Limb (tissue), 2 donors: ENCODE measurements around the gene ZCCHC7.
"Not testable (repeated sequence)": the region's sequence is repeated elsewhere in the genome, so short reads cannot be mapped to it uniquely, and the experiment has no call there.

Experiments
- DNase-seq, 2 donors: peaks; one replicate each; pipeline ENCODE4 v3.0.0-alpha.2; 2016; ENCODE audit errors: extremely low spot score in 2 of 2

The ZCCHC7 gene

DNA sequence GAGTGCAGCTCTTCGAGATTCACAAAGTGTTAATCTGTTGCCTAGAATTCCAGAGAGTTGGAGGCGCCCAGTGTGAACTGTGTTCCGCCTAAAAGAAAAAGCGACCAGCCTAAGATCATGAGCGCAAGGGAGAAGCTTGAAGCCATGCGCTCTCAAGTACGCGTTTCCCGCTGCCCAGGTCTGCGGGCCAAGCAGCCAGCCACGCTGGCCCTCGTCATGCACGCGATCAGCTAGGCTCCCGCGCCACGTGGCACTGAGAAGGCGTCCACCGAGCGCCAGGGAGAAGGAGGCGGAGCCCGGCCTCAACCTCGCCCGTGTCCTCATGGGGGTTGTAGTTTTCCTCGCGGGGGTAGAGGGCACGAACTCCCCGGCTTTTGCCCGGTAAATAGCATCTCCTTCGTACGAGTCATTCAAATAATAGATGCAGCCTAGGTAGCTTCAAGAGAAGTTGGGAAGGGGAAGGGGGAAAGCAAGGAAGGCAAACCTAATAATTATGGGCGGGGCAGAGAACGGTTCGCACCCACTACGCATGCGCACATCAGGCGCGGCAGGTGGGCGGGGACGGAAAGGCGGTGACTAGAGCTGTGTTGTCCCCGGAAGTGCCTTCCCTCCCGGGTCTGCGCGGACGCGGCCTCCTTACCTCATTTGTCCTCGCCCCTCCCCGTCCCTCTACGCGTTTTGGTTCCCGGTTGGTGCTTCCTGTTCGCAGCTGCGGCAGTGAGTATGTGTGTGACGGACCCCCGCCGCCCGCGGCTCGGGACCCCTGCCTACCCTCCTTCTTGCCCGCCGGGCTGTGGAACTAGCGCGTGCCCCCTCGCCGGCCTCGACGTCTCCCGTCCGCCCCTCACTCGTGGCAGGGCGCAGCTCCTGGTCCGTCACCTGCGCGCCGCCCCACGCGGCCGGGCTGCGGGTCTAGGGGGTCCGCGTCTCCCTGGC, at the start of gene ZCCHC7:
TSS of gene ZCCHC7 (plus strand) at position 668 of the 936 bp plus-strand sequence.
- DNase-seq = peak; percentile 96 to 98

DNA sequence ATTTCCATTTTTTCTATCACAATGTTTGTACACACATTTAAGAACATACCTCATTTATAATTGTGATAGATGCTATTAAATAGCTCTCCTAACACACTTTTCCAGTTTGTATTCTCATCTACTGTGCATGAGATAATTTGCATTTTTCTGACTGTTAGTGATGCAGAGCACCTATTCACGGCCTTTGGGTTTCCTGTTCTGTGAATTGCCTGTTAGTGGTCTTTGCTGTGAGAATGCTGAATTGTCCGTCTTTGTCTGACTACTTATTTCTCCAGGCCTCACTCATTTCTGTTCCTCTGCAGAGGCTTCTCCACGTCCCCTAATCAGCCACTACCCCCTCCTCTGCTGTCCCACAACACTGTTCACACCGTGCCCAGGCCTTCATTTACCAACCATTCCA, 45.6 kb upstream of the ZCCHC7 start:
- not testable (repeated sequence) for DNase-seq

DNA sequence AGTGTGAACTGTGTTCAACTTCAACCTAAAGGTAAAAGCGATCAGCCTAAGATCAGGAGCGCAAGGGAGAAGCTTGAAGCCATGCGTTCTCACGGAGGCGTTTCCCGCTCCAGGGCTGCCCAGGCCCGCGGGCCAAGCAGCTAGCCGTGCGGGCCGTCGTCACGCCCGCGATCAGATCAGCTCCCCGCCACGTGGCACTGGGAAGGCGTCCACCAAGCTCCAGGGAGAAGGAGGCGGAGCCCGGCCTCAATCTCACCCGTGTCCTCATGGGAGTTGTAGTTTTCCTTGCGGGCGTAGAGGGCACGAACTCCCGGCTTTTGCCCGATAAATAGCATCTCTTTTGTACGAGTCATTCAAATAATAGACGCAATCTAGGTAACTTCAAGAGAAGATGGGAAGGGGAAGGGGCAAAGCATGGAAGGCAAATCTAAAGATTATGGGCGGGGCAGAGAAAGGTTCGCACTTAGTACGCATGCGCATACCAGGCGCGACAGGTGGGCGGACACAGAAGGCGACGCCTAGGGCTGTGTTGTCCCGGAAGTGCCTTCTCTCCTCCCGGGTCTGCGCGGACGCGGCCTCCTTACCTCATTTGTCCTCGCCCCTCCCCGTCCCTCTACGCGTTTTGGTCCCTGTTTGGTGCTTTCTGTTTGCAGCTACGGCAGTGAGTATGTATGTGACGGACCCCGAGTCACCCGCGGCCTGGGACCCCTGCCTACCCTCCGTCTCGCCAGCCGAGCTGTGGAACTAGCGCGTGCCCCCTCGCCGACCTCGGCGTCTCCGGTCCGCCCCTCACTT, 40.8 kb upstream of the ZCCHC7 start:
- peak; percentile 90 to 93 for DNase-seq

DNA sequence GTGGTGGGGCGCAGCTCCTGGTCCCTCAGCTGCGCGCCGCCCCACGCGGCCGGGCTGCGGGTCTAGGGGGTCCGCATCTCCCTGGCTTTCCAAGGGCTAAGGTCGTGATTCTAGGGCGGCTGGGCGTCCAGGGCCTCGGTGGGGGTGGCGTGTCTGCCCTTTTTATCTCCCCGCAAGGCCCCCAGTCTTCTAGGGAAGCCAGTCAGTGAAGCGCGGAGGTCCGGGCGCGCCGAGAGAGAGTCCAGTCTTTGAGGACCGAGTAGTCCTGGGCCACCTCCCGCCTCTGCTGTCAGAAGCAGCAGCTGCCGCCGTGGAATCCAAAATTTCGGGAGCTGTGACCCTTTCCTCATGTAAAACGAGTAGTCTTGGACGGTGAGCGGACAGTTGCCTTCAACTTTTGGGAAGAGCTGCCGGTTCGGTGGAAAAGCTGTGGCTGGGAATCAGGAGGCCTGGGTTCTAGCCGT, 40.2 kb upstream of the ZCCHC7 start:
- DNase-seq = not testable (repeated sequence)

DNA sequence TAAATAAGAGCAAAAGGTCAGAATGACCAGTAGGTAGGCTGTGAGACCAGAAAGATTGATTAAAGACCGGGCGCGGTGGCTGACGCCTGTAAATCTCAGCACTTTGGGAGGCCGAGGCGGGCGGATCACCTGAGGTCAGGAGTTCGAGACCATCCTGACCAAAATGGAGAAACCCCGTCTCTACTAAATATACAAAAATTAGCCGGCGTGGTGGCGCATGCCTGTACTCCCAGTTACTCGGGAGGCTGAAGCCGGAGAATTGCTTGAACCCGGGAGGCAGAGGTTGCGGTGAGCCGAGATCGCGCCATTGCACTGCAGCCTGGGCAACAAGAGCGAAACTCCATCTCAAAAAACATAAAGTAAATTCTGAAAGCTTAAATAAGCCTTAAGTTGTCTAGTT, 38.9 kb upstream of the ZCCHC7 start:
- not testable (repeated sequence) for DNase-seq

DNA sequence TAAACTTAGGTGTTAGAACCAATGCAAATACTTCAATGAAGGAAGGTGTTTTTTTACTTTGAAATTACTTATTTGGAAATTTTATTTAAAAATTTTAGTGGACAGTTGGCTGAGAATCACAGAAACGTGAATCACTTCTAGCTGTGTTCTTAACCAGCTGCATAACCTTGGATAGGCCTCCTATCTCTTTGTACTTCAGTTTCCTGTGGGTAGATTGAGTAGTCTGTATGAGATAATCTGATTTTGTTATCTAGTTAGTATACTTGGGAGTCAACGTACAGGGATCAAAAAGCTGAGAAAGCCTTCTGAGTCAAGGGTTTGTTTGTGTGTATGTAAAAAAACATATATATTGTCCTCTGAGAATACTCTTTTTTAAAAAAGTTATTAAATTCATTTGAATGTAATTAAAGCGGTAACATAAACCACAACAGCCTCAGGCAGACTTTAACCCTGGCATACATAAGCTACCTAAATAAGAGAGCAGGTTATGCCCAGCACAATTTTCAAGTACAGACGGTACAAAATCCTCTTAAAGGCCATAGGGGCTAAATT, 38.1 kb upstream of the ZCCHC7 start:
- no peak for DNase-seq

DNA sequence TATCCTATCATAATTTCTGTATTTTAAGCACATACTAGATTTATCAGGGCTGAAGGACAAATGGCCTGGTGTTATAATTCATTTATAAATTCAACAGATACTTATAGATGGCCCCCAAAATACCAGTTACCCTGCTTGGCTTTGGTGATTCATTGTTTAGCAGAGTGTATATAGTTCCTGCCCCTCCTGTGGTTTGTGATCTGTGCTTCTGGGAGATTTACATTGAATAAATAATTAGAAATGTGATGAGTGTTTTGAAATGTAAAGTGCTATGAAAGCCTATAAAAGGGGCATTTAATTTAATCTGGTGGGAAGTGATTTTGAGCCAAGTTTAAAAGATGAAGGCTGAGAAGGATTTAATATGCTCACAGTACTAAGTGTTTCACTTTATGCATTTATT, 36.7 kb upstream of the ZCCHC7 start:
- no peak for DNase-seq

DNA sequence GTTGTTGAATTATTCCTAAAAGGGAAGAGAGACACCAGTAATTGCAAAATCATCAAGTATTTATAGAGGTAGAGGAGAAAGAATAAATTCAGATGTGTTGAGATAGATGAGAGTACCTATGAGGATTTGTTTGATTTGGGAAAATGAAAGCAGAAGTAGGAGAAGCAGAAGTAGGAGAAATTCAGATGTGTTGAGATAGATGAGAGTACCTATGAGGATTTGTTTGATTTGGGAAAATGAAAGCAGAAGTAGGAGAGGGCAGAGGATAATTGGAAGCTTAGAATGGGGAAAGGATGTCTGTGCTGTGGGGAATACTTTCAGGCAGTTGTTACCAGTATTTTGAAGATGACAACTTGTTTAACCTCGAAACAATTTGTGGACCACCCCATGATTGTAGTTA, 35.1 kb upstream of the ZCCHC7 start:
- DNase-seq = no peak

DNA sequence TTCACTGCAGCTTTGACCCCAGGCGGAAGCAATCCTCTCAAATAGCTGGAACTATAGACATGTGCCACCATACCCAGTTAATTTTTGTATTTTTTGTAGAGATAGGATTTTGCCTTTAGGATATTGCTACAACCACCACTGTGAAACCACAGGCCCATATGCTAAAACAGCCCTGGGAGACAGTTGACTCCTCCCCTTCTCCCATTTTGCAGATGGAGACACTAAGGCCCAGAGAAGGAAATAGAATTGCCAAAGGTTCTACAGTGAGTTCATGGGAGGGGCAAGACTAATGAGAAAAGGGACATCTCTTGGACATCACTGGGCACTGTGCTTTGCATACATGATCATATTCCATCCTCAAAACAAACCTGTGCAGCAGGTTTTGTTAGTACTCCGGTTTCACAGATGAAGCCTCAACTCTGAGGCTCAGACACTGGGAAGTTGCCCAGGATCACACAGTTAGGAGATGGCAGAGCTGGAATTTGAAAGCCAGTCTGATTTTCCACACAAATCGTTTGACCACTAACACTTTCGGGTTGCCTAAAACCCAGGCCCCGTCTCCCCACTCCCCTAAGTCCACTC, 27.6 kb upstream of the ZCCHC7 start:
- DNase-seq = not testable (repeated sequence)

DNA sequence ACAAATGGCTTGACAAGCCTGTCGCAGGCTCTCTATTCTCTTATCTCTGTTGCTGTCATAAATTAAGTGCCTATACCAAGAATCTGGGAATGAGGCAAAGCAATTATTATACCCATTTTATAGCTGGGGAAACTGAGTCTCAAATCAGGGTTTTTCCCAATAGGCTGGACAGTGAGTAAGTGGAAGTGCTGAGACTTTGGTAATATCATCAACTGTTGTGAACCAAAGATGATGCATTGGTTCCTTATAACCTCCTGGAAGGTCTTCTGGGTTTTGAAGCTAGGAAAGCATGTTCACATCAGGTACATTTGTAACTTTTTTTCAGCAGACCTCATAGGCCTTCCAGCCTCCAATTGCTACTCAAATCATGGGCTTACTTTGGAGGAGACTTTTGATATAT, 25.6 kb upstream of the ZCCHC7 start:
- no peak for DNase-seq

DNA sequence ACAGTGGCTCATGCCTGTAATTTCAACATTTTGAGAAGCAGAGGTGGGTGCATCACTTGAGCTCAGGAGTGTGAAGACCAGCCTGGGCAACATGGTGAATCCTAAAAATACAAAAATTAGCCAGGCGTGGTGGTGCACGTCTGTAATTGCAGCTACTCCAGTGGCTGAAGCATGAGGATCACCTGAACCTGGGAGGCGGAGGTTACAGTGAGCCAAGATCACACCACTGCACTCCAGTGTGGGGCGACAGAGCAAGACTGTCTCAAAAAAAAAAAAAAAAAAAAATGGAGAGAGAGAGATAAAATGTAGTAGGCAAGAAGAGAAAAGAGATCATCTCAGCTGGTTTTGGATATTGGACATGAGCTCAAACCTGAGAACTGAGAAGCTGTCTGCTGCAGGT, 23.7 kb upstream of the ZCCHC7 start:
- DNase-seq = no peak

DNA sequence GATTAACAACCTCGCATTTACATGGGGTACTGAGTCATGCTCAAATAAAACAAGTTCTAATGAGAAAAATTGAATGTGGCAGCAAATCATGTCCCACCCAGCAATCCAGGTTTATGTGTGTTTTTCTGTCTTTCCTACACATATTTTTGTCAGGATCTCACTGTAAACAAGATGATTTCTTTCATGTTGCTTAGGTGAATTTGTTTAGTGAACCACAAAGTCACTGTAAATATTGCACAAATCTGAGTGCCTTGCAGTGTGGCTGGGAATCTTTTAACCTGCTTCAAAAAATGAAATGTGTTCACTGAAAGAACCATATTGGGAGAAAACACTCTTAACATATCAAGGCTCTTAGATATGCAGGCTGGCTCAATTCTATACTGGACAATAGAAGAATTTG, 23.1 kb upstream of the ZCCHC7 start:
- DNase-seq = no peak

DNA sequence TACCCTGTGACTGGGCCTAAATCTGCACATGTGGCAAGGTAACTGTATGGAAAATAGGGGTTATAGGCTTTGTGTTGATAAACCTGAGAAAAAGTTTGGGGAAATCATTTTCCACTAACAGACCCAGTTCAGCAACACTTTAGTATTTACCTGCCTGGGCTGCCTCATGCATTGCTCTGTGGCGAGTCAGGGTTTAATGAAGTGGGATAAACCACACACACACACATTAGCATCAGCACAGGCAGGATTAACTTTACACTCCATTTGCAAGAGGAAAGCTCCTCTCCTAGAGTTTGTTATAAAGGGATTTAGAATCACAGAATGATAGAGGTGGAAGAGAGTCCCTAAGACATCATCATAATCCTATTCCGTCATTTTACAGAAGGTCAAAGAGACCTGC, 20.0 kb upstream of the ZCCHC7 start:
- DNase-seq = no peak

DNA sequence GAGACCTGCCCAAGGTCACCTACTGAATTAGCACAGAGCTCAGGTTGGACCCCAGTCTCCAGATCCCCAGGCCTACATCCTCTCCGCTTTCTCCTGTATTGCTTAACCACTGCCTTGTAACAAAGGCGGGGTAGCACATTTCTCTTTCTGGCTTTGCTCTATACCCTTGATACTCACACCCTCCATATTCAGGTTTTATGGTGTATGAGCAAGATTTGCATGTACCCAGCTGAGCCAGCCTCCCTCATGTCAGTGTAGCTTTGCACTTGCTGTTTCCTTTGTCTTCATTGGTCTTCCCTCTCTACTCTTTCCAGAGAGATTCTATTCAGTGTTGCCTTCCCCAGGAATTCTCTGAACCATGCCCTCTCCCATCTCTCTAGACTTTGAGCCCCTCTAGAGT, 19.6 kb upstream of the ZCCHC7 start:
- no peak for DNase-seq

DNA sequence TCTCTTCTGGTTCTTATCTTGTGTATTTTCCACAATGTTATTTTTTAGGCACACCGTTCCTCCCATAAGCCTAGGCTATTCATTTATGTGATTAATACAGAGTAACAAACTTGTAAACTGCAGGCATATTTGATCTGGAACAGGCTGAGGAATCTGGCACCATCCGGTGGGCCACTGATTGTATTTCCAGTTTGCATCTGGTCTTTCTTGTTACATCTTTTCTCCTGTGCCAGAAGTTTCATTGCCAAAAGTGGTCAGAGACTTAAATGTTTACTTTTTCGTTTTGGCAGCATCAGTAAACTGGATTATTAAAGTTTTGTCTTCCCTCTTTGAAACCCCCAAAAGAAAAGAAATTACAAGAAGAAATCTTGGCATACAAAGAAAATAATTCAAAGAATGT, 17.9 kb upstream of the ZCCHC7 start:
- peak in 1 of 2 donors; percentile 6 for DNase-seq

DNA sequence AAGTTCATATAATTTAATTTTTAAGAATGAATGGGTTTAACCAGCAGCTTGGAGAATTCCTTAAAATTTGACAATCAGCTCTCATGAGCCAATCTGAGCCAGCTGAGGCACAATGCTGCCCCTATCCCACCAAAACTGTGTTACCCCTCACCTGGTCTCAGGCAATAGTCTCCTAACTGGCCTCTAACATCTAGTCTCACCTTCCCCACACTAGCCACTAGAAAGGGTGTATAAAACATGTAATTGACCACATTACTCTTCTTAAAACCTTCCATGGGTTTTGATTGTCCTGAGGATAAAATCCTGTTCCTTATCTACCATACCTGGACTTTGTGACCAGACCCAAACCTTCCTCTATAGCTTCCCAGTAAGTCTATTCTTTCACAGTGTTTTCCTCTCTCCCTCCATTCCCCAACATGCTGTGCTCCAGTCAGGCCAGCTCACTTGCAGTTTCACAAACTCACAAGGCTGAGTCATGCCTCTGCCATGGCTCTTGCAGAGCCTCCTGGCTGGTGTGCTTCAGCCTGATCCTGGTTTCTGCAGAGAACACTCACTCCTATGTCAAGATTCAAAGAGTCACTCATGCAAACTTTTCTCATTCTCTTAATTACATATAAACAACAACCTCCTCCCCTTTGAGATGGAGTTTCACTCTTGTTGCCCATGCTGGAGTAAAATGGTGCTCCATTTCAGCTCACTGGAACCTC, 16.0 kb upstream of the ZCCHC7 start:
- no peak for DNase-seq

DNA sequence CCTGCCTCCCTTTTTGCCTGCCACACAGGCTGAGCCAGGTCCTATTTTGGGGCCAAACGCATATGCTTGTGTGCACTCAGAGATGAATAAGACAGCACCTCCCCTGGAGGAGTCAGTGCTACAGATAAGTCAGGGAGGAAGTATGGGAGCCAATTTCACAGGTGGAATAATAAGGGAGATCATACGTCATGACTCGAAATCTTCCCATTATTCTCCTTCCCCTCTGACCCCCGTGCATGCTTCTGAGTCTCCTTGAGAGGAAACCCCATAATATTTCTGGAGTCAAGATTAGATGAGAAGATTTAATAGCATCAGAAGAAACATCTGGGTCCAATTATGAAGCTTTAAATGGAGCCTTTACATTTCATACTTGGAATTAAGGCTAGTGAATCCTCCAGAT, 15.1 kb upstream of the ZCCHC7 start:
- no peak for DNase-seq

DNA sequence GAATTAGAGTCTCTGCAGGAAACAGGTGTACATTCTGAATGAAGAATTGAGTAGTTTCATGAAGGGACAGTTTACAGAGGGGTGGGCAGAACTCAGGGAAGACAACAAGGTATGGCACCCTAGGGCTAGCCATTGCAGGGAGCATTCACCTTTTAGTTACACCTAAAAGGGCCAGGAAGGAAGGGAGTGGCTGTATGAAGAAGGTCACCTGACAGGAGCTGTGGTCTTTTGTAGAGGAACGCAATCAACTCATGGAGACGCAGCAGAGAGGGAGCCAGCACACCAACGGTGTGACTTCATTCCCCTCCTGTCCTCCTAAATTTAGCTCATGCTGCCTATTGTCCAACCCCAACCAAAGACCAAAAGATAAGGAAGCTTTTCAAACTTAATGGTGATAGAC, 12.7 kb upstream of the ZCCHC7 start:
- no peak for DNase-seq

DNA sequence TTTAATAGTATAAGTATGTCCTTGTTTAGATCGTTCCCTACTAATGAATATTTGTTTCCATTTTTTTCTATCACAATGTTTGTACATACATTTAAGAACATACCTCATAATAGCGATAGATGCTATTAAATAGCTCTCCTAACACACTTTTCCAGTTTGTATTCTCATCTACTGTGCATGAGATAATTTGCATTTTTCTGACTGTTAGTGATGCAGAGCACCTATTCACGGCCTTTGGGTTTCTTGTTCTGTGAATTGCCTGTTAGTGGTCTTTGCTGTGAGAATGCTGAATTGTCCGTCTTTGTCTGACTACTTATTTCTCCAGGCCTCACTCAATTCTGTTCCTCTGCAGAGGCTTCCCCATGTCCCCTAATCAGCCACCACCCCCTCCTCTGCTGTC, 5.9 kb upstream of the ZCCHC7 start:
- DNase-seq = not testable (repeated sequence)

DNA sequence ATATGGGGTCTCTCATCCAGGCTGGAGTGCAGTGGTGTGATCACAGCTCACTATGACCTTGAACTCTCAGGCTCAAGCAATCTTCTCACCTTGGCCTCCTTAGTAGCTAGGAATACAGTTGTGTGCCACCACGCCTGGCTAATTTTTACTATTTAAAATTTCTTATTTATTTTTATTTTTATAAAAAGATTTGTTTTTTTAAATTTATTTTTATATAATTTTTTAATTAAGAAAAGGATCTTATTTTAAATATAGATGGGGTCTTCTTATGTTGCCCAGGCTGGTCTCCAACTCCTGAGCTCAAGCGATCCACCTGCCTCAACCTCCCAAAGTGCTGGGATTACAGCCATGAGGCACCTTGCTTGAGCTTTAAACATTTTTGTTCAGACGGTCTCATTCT, 2.4 kb upstream of the ZCCHC7 start:
- no peak for DNase-seq

DNA sequence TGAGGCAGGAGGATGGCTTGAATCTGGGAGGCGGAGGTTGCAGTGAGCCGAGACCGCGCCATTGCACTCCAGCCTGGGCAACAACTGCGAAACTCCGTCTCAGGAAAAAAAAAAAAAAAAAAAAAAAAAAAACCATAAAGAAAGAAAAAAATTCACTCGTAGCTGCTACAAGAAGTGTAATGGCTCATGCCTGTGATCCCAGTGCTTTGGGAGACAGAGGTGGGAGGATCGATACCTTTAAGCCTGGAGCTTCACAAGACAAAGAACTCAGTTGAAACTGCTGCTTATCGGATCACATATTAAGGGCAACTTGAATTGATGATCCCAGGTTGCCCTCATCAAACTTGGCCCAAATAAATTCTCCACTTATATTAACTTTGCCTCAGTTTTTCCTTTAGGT, 1.0 kb upstream of the ZCCHC7 start:
- DNase-seq = no peak
